K562 (cell line): ENCODE data around the gene SGMS1. TPM values are rescaled to one million over a fixed set of nuclear protein-coding genes. Genes with fewer than 3 reads are reported as not detected.
A peak's percentile ranks its signal among the peaks of the same experiment; 100 is the strongest.

Experiments used
- BACH1 ChIP-seq: fragments of 200-800 bp; sonication (Bioruptor generic); IDR thresholded peaks from 2 replicates; pipeline ENCODE4 v1.6.1; 2016; ENCODE audit warnings: missing genetic modification characterization, missing compliant biosample characterization
- BCLAF1 ChIP-seq, 2 experiments: fragments of 450-650 bp in 1 of 2; IDR thresholded peaks; 2 replicates each; pipeline ENCODE4 v1.6.1; 2011 to 2017; ENCODE audit warnings: low read depth in 2 of 2, antibody characterized with exemption in 1 of 2, borderline replicate concordance in 1 of 2, low read length in 1 of 2, mild to moderate bottlenecking in 1 of 2, mixed read lengths in 1 of 2; ENCODE audit not compliant: control insufficient read depth in 1 of 2
- CEBPZ ChIP-seq: fragments of 150-350 bp; IDR thresholded peaks from 2 replicates; pipeline ENCODE4 v1.6.1; 2014; ENCODE audit warnings: low read depth, mild to moderate bottlenecking, low read length, borderline replicate concordance
- CHCHD3 ChIP-seq: fragments of 250-450 bp; sonication (Bioruptor Pico); IDR thresholded peaks from 2 replicates; pipeline ENCODE4 v2.1.2; 2022; ENCODE audit warnings: mild to moderate bottlenecking
- CTCFL ChIP-seq: IDR thresholded peaks from 2 replicates; pipeline ENCODE4 v1.6.1; 2011; ENCODE audit warnings: borderline replicate concordance, low read depth, mild to moderate bottlenecking, moderate library complexity, low read length; ENCODE audit not compliant: insufficient read depth, poor library complexity, severe bottlenecking
- NBN ChIP-seq: fragments of 450-650 bp; IDR thresholded peaks from 2 replicates; pipeline ENCODE4 v1.6.1; 2016; ENCODE audit warnings: low read depth, mild to moderate bottlenecking
- NR2C2 ChIP-seq, 2 experiments: fragments of 200-800 bp in 1 of 2; sonication (Bioruptor generic) in 1 of 2; sonication (generic) in 1 of 2; formaldehyde crosslinking in 1 of 2; IDR thresholded peaks; 2 replicates each; pipeline versions ENCODE4 v1.6.1 to v1.8.0; 2016 to 2022; ENCODE audit warnings: mild to moderate bottlenecking in 1 of 2, missing compliant biosample characterization in 1 of 2, missing genetic modification characterization in 1 of 2, missing genetic modification reagents in 1 of 2
- SMARCA4 ChIP-seq: fragments of 450-650 bp; IDR thresholded peaks from 2 replicates; pipeline ENCODE4 v1.6.1; 2016
- TEAD2 ChIP-seq: fragments of 450-650 bp; IDR thresholded peaks from 2 replicates; pipeline ENCODE4 v1.6.1; 2016; ENCODE audit warnings: missing genetic modification characterization, control low read depth, missing compliant biosample characterization
- ZKSCAN1 ChIP-seq: fragments of 150-350 bp; IDR thresholded peaks from 2 replicates; pipeline ENCODE4 v1.6.1; 2016; ENCODE audit warnings: low read depth, low read length
- ZNF197 ChIP-seq: fragments of 200-800 bp; sonication (Bioruptor generic); IDR thresholded peaks from 2 replicates; pipeline ENCODE4 v1.6.1; 2016; ENCODE audit warnings: low read depth, missing genetic modification characterization, missing compliant biosample characterization
- ZNF592 ChIP-seq: fragments of 450-650 bp; IDR thresholded peaks from 2 replicates; pipeline ENCODE4 v1.6.1; 2017; ENCODE audit warnings: antibody characterized with exemption, mild to moderate bottlenecking
- polyA plus RNA-seq, 8 experiments: library from polyadenylated mRNA; depleted of rRNA in 4 of 8; stranded (reverse) in 5 of 8; unstranded in 3 of 8; fragments of >200 nt; fragmentation: Nextera tagmentation in 2 of 8; fragmentation: Illumina TruSeq in 1 of 8; extraction: Ambion mirVana in 2 of 8; extraction: Trizol in 1 of 8; gene quantifications; 2 replicates each; pipeline versions ENCODE4 v1.2.1 to v1.2.3, GENCODE V29; 2011 to 2014; ENCODE audit warnings: inconsistent platforms in 1 of 8, missing spikeins in 1 of 8
- total RNA-seq, 7 experiments: library from RNA; depleted of rRNA in 6 of 7; stranded (reverse); fragments of >200 nt in 6 of 7; fragmentation: Illumina TruSeq in 2 of 7; extraction: Trizol in 2 of 7; gene quantifications; 2 replicates each; pipeline versions ENCODE4 v1.2.1 to v1.2.3, GENCODE V29; 2011 to 2021; ENCODE audit warnings: low replicate concordance in 1 of 7
- TF ChIP-seq, protein P1 (sequence below): fragments of 450-650 bp; IDR thresholded peaks from 2 replicates; pipeline ENCODE4 v1.6.1; 2016; ENCODE audit warnings: missing biosample characterization, missing genetic modification characterization

SGMS1 gene
- total and polyA plus RNA-seq, 9 of the 15 experiments (the other 6 are each of a cell fraction or from before 2014, with no cell fraction given): 22.6 to 232 (median 82.2) TPM

- TF ChIP-seq CTCFL (peak; percentile 61), NR2C2 (CRISPR knock-in tag; IDR thresholded peaks at IDR 0.05) (no peak), NR2C2 (tag; IDR thresholded peaks at IDR 0.05) (no peak), ZNF592 (peak; percentile 44; the same call in 1 of the 2 replicates), ZNF197 (CRISPR knock-in tag) (no peak), BCLAF1 (IDR thresholded peaks at IDR 0.05; ENCODE audit: borderline replicate concordance in 1 of 2, control insufficient read depth in 1 of 2, low read depth in 2 of 2, low read length in 1 of 2) (no peak), SMARCA4 (0 out of 2 replicates have a peak, but pooled peaks have one; percentile 14), TEAD2 (tag) (no peak), CEBPZ (no peak), BACH1 (no peak), CHCHD3 (CRISPR knock-in tag) (no peak), NBN (peak; percentile 30; the same call in 1 of the 2 replicates), ZKSCAN1 (no peak)
- TF ChIP-seq, protein P1, sequence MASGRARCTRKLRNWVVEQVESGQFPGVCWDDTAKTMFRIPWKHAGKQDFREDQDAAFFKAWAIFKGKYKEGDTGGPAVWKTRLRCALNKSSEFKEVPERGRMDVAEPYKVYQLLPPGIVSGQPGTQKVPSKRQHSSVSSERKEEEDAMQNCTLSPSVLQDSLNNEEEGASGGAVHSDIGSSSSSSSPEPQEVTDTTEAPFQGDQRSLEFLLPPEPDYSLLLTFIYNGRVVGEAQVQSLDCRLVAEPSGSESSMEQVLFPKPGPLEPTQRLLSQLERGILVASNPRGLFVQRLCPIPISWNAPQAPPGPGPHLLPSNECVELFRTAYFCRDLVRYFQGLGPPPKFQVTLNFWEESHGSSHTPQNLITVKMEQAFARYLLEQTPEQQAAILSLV (tag): no peak
Observed at GRCh38 chr10:50367732-50368131, 256.0 kb downstream of the SGMS1 start (continued).
